Measurements from ENCODE around the gene XPR1. TPM values are rescaled to one million over a fixed set of nuclear protein-coding genes. Genes with fewer than 3 reads are reported as not detected.

Gene XPR1
- total and polyA plus RNA-seq, 7 donors = 3.7 to 19.1 (median 11.2) TPM

DNA sequence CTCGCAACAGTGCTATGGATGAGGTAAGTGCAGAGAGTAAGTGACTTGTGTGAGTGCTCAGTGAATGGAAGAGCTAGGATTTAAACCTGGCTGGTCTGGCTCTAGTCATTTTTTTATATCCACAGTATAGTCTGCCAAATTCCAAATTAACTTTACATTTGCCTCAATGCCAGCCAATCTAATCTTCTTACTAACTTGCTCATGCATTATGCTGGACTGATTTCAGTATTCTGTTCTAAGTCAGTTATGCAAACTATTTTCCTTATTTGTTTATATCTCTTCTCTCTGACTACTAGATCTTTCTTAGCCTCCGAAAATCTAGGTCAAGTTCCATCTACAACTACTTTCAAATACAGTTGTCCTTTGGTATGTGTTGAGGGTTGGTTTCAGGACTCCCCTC lies 133.3 kb downstream of the XPR1 start:
- ATAC-seq = no peak
- Histone ChIP-seq H3K27ac (no peak overlapping the region), H3K4me3 (no peak overlapping the region), H3K36me3 (ENCODE audit: insufficient read depth in 1 of 2, low read depth in 1 of 2) (no peaks in the 10 kb centered on the region), H3K27me3 (ENCODE audit: insufficient read depth in 3 of 3, low read length in 2 of 3) (no peaks in the 10 kb centered on the region), H3K9me3 (no peaks in the 10 kb centered on the region), H3K4me1 (no peaks in the 10 kb centered on the region)
- no peak for DNase-seq
- 74 to 82% (median 78%) methylated on average over 2 of the region's 2 CpGs for WGBS, 3 donors
- intact Hi-C loops (cut with DNase I) = no loop called here
- no peak for TF ChIP-seq CTCF (IDR thresholded peaks at IDR 0.05)

DNA sequence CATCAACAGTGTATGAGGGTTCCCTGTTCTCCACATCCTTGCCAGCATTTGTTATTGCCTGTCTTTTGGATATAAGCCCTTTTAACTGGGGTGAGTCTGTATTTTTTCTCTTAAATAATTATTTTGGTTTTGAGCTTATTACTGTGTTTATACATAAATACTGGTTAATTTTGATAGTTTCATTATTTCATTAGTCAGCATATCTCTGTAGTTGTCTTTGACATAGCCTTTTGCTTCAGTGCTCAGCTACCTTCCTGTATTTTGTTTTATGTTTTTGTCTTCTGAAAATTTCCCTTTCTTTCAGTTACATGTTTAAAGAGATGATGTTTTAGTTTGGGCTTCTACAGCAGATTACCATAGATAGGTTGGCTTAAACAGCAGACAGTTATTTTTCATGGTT lies 138.1 kb downstream of the XPR1 start:
- Histone ChIP-seq H3K27ac (no peak overlapping the region), H3K4me1 (peaks cover 8% of the 10 kb centered on the region), H3K4me3 (no peak overlapping the region), H3K27me3 (ENCODE audit: insufficient read depth in 3 of 3, low read length in 2 of 3) (no peaks in the 10 kb centered on the region), H3K36me3 (ENCODE audit: insufficient read depth in 1 of 2, low read depth in 1 of 2) (no peaks in the 10 kb centered on the region), H3K9me3 (no peaks in the 10 kb centered on the region)
- ATAC-seq (no peak), DNase-seq (no peak)
- intact Hi-C loops (cut with DNase I) = no loop called here
- TF ChIP-seq CTCF (IDR thresholded peaks at IDR 0.05) = no peak

DNA sequence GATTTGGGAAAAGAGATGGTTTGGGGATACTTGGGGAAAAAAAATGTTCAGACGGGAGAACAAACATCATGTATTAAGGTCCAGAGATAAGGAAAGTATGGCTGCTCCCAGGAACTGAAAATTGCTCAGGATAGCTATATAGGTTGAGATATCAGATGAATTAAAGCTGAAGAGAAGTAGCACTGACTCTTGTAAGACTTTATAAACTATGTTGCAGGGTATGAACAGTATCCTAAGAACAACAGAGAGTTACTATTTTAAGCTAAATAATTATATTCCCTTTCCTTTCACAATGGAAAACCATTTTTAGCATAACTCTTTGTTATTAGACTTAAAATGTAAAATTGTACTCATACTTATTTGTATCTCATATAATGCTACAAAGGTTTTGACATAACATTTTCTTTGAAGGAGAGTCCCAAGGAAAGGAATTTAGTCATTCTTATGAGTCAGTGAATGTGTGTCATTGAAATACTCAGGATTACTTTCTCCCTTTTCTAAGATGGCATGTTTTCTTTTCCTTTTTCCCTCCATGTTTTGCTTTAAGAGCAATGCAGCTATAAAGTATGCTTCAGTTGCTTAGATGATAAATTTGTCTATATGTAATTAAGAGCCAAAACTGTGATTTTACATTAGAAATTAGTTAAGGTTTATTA lies 141.5 kb downstream of the XPR1 start:
- Histone ChIP-seq H3K4me1 (peaks cover 8% of the 10 kb centered on the region), H3K27me3 (ENCODE audit: insufficient read depth in 3 of 3, low read length in 2 of 3) (no peaks in the 10 kb centered on the region), H3K36me3 (ENCODE audit: insufficient read depth in 1 of 2, low read depth in 1 of 2) (no peaks in the 10 kb centered on the region), H3K4me3 (no peak overlapping the region), H3K9me3 (no peaks in the 10 kb centered on the region), H3K27ac (no peak overlapping the region)
- TF ChIP-seq CTCF (IDR thresholded peaks at IDR 0.05) = no peak
- WGBS, 3 donors = 88 to 95% (median 90%) methylated on average over 1 of the region's 1 CpG
- intact Hi-C loops (cut with DNase I) = no loop called here
- ATAC-seq = no peak
- no peak for DNase-seq

DNA sequence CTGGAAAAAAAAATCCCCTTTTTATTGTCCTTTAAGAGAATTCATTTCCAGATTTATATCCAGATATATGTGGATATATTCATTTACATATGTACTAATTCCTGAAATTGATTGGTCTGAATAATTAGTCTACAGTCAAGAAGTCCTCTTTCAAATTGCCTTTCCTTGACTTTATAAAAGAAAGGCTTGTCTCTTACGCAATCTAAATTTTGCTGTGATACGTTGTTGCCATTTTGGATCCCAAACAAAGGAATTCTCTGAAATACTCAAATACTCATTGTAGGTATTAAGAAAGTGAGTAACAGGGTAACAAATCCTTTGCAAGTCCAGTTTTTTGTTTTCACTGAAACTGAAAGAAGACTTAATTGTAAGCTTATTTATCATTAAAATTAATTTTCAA lies 144.0 kb downstream of the XPR1 start:
- DNase-seq = no peak
- TF ChIP-seq CTCF (IDR thresholded peaks at IDR 0.05) = no peak
- no peaks in the 10 kb centered on the region for H3K36me3 ChIP-seq (ENCODE audit: insufficient read depth in 1 of 2, low read depth in 1 of 2)
- no peaks in the 10 kb centered on the region for H3K27me3 ChIP-seq (ENCODE audit: insufficient read depth in 3 of 3, low read length in 2 of 3)
- peaks cover 8% of the 10 kb centered on the region for H3K4me1 ChIP-seq
- no peak overlapping the region for H3K4me3 ChIP-seq
- WGBS, 3 donors = 91 to 93% (median 91%) methylated on average over 2 of the region's 2 CpGs
- H3K9me3 ChIP-seq = no peaks in the 10 kb centered on the region
- intact Hi-C loops (cut with DNase I) = no loop called here
- no peak overlapping the region for H3K27ac ChIP-seq
- ATAC-seq = no peak

DNA sequence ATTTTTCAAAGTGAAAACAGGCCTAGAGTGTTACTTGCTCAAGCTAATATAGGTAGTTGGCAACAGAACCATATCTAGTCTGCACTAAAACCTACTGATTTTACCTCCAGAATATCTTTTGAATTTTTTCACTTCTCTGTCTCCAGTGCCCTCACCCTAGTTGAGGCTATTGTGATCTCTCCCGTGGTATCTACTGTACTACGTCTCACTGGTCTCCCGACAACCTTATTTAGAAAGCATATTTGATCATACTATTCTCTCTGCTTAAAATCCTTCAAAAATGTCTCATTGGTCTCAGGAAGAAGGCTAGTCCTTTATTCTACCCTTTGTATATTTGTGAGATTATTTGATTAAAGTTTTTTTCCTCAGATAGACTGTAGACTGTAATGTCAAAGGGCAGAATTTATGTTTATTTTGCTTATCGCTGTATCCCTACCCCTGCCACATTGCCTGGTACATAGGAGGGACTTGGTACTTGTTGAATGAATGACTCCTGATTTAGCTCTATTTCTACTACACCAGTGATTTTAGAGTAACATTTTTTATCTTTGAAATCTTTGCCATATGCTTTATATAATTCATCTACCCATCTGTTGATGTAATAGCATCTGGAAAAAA lies 145.4 kb downstream of the XPR1 start:
- 72 to 89% (median 74%) methylated on average over 4 of the region's 4 CpGs for WGBS, 3 donors
- no peaks in the 10 kb centered on the region for H3K27me3 ChIP-seq (ENCODE audit: insufficient read depth in 3 of 3, low read length in 2 of 3)
- ATAC-seq = no peak
- no peak for DNase-seq
- intact Hi-C loops (cut with DNase I) = no loop called here
- no peaks in the 10 kb centered on the region for H3K36me3 ChIP-seq (ENCODE audit: insufficient read depth in 1 of 2, low read depth in 1 of 2)
- peaks cover 5% of the 10 kb centered on the region for H3K4me1 ChIP-seq
- H3K27ac ChIP-seq = no peak overlapping the region
- TF ChIP-seq CTCF (IDR thresholded peaks at IDR 0.05) = no peak
- no peaks in the 10 kb centered on the region for H3K9me3 ChIP-seq
- H3K4me3 ChIP-seq = no peak overlapping the region

Data from psoas muscle (tissue), 8 donors.